Measurements from ENCODE around the gene RIT2.

The RIT2 gene

DNA sequence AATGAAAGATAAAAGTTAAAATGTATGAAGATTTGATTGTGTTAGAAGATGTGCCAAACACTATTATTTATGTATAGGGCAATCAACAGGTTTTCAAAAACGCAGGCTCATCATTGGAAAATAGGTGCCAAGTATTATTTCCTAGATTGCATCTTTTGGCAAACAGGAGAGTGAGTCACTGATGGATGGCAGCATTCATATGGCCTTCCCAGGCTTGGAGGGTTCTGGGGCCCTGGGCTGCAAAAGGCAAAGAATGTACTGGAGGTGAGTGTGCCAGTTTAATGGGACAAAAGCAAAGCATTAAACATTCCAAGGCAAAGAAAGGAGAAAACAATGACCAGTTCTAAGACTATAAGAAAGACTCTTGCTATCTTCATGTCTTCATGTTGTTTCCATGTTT, 379.4 kb downstream of the RIT2 start:
- Histone ChIP-seq H3K27ac (no peak overlapping the region), H3K4me3 (no peak overlapping the region)

DNA sequence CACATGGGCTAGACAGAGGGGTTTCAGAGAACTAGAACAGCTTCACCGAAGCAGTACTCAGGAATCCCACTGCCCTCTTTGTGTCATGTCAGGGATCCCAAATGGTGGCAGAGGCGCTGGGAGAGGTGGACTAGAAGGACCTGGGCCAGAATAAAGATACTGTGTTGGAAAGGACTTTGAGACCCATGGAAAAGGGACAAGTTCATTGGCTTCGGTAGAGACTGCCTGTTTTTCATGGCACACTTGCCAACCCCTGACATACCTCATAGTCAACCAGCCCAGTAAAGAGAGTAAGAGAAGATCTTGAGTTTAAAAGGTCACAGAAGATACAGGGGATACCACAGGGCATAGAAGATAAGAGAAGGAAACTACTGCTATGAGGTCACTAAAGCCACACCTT, 381.0 kb downstream of the RIT2 start:
- no peak overlapping the region for H3K4me3 ChIP-seq
- H3K27ac ChIP-seq = no peak overlapping the region

DNA sequence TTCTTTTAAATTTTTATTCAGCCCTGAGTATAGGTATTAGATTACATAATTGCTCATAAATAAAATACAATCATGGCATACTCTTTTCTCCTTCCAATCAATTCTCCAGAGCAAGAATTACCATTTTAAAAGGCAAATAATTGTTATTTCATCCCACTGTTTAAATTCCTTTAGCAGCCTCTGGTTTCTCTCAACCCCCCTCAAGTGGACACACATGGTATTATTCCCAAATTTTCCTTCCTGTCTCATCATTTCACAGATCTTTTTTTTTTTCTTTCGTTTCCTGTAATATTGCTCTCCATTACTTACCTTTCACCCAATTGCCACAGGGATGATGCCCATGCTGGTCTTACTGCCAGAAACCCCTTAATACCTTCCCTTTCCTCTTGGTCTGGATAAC, 385.2 kb downstream of the RIT2 start:
- no peak overlapping the region for H3K27ac ChIP-seq
- no peak overlapping the region for H3K4me3 ChIP-seq

DNA sequence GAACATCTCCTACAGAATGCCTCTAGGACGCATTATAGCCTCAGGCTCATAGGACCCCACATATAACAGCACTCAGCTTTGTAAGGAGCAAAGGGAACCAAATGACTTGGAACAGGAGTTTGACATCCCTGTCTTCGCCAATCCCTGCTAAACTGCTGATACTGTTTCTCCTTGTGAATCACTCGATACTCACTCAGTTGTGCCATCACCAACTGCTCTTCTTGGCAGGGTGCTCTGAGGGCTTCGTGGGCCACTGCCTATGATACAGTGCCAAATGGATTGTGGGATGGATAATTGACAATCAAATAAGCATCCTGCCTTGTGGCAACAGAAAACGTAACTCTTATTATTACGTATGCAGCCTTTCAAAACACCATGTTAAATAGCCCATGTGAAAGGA, 396.3 kb downstream of the RIT2 start:
- no peak overlapping the region for H3K4me3 ChIP-seq
- no peak overlapping the region for H3K27ac ChIP-seq

DNA sequence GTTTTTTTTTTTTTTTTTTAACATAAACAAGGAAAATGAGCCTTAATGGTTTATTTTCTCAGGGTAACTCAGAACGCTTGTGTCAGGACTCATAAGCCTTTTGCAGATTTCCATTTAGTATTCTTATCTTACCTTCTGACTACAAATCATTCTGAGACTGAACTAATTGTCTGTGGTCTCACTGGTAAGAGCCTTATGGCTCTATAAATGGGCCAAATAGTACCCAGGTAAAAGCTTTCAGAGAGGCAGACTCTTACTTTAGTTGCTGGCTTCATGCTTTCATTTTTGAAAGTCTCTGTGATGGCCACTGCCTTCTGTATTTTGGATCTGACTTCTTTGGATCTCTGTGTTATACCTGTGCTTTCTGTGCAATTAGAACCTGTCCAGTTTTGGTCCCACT, 403.4 kb downstream of the RIT2 start:
- no peak overlapping the region for H3K27ac ChIP-seq
- no peak overlapping the region for H3K4me3 ChIP-seq

DNA sequence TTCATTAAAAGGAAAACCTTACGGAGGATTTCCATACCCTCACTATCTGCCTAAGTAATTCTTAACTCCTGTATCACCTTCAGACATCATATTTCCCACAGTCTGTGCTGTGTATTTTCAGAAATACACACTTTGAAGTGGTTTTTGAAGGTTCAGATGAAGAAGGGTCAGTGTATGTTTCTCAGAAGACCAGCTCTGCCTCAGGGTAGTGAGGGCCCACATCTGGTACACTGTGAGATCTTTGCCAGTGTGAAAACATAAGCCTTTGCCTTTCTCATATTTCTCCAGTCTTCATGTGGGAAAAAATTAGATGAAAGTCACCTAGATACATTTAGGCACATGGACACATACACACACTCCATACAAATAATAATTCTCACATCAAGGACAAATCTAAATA, 408.4 kb downstream of the RIT2 start:
- peak overlapping the region in 9 of 21 experiments; percentile 24 to 68 (median 48) for H3K27ac ChIP-seq
- no peak overlapping the region for H3K4me3 ChIP-seq

DNA sequence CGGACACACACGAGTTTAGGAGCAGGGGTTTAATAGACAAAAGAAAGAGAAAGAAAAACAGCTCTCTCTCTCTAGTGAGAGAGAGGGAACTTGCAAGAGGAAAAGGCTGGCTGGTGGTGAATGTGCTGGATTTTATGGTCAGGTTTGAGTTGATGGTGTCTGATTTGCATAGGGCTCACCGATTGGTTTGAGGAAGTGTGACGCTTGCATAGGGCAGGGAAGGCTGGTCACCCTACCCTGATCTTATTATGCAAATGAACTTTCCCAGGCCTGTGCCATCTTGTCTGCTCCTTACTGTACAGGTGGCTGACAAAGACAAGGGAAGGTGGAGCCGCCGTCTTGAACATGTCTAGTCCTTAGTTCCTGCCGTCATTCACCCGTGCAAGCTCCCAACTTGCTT, 408.9 kb downstream of the RIT2 start:
- peak overlapping the region in 13 of 21 experiments; percentile 8 to 70 (median 48) for H3K27ac ChIP-seq
- peak overlapping the region in 1 of 7 experiments; percentile 28 for H3K4me3 ChIP-seq

DNA sequence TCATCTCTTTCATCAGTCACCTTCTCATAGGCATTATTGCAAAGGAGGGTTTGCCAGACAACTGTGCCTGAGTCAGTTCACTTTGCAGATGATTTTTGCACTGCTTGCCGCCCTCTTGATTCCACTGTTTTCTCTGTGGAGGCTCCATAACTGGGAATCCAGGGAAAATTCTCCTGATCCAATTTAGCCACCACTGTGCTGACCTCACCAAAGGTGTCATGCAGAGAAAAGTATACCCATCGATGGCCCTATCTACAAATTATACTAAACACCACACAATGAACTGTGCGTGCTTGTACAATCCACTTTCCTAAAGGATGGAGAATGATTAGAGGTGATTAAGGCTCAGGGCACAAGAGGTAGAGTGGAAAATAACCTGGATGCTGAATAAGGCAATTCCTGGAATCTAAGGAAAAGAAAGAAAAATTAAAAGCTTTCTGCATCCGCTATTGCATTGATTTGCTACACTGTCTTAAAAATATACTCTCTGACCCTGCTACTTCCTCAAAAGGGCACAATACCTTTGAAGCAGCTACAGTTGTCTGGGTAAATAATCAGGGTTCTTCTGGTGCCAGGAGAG, 409.4 kb downstream of the RIT2 start:
- Histone ChIP-seq H3K27ac (peak overlapping the region in 10 of 21 experiments; percentile 8 to 70 (median 42)), H3K4me3 (peak overlapping the region in 1 of 7 experiments; percentile 28)
